ENCODE measurements around the gene MEF2D. TPM values are rescaled to one million over a fixed set of nuclear protein-coding genes. Genes with fewer than 3 reads are reported as not detected.

The MEF2D gene
- total RNA-seq, 1 donor from 2014 or later = 106 TPM

DNA sequence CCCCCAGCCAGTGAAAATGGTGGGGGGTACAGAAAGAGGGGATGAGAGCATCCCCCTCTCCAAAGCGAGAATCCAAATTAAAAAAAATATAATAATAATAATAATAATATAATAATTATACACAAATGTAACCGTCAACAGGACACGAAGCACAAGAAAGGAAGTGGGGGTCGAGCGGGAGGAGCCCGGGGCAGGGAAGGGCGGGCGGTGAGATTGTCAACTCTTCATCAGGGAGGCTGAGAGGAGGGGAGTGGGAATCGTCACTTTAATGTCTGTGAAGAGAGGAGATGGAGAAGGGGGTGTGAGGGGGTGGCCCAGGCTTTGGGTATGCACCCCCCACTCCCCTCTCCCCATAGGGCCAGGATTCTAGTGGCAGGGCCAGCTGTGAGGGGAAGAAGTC lies 33.2 kb downstream of the MEF2D start:
- Histone ChIP-seq H3K9me3 (no peaks in the 10 kb centered on the region), H3K27ac (peak overlapping the region; percentile 73 to 75)

GRCh38 chr1:156465747-156466365 lies 34.7 kb downstream of the MEF2D start:
- Histone ChIP-seq H3K9me3 (no peaks in the 10 kb centered on the region), H3K27me3 (no peaks in the 10 kb centered on the region), H3K36me3 (peaks cover 42 to 50% of the 10 kb centered on the region in 2 donors), H3K4me1 (peaks cover 35 to 55% of the 10 kb centered on the region in 2 donors), H3K27ac (peak overlapping the region; percentile 73 to 75), H3K4me3 (peak overlapping the region; percentile 7 to 11)
- DNase-seq (ENCODE audit: low spot score in 2 of 2) = no peak
- intact Hi-C loops (cut with DNase I) = no loop called here
- no peak for TF ChIP-seq CTCF (IDR thresholded peaks at IDR 0.05)

More for the DNA sequence above, 33.2 kb downstream of the MEF2D start:
- peaks cover 55 to 61% of the 10 kb centered on the region in 2 donors for H3K36me3 ChIP-seq
- intact Hi-C loops (cut with DNase I) = no loop called here
- peaks cover 39 to 69% of the 10 kb centered on the region in 2 donors for H3K4me1 ChIP-seq
- DNase-seq (ENCODE audit: low spot score in 2 of 2) = no peak
- no peak overlapping the region for H3K4me3 ChIP-seq
- no peaks in the 10 kb centered on the region for H3K27me3 ChIP-seq
- TF ChIP-seq CTCF (IDR thresholded peaks at IDR 0.05) = no peak

- Histone ChIP-seq H3K4me3 (no peak overlapping the region), H3K36me3 (peaks cover 34 to 41% of the 10 kb centered on the region in 2 donors), H3K27me3 (no peaks in the 10 kb centered on the region), H3K4me1 (peaks cover 34 to 53% of the 10 kb centered on the region in 2 donors), H3K27ac (peak overlapping the region; percentile 73 to 75), H3K9me3 (no peaks in the 10 kb centered on the region)
- DNase-seq (ENCODE audit: low spot score in 2 of 2) = no peak
- intact Hi-C loops (cut with DNase I) = no loop called here
- TF ChIP-seq CTCF (IDR thresholded peaks at IDR 0.05) = no peak
Measured at GRCh38 chr1:156464825-156465452, 35.6 kb downstream of the MEF2D start.

DNA sequence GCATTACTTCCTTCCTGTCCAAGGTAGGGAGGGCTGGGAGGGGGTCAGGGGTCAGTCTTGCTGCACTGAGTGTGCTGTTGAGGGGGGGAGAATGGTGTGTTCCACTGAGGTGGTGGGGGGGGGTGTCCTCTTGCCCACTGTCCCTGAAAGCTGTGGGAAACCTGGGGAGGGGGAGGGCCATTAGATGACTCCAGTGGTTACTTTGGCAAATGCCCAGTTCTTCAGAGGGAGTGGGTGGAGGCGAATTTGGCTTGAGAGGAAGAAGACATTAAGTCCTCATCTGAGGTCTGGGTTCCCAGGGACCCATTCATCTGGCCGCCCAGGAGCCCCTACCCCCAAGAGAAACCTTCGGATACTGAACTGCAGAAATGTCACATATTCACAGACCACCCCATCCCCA lies 36.2 kb downstream of the MEF2D start:
- peak in 1 of 2 donors; percentile 84 for DNase-seq (ENCODE audit: low spot score in 2 of 2)
- peaks cover 34 to 53% of the 10 kb centered on the region in 2 donors for H3K4me1 ChIP-seq

DNA sequence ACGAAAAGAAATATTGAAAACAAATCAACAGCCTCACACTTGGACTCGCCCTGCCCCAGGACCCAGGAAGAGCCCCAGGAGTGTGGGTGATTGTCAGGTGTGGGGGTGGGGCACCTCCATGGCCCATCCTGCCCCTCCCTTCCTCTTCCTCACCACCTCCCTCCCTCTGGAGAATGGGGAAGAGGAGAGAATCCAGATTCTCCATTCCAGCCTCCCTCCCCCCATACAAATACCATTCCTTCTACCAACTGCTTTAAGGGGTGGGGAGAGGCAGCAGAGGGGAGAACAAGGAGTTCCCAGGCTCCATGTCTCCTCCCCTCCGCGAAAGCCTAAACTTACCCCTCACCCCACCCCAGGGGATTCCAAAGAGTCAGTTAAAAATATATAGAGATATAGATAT lies 36.7 kb downstream of the MEF2D start:
- peak in 1 of 2 donors; percentile 79 for DNase-seq (ENCODE audit: low spot score in 2 of 2)
- Histone ChIP-seq H3K27me3 (no peaks in the 10 kb centered on the region), H3K4me3 (peak overlapping the region in 1 of 2 donors; percentile 30), H3K9me3 (no peaks in the 10 kb centered on the region), H3K4me1 (peaks cover 34 to 52% of the 10 kb centered on the region in 2 donors), H3K36me3 (peaks cover 24 to 31% of the 10 kb centered on the region in 2 donors), H3K27ac (peak overlapping the region; percentile 73 to 75)
- intact Hi-C loops (cut with DNase I) = no loop called here
- no peak for TF ChIP-seq CTCF (IDR thresholded peaks at IDR 0.05)

More for the DNA sequence above, 36.2 kb downstream of the MEF2D start:
- peak overlapping the region in 1 of 2 donors; percentile 30 for H3K4me3 ChIP-seq
- no peak for TF ChIP-seq CTCF (IDR thresholded peaks at IDR 0.05)
- H3K27ac ChIP-seq = peak overlapping the region; percentile 73 to 75
- H3K36me3 ChIP-seq = peaks cover 29 to 35% of the 10 kb centered on the region in 2 donors
- intact Hi-C loops (cut with DNase I) = no loop called here
- no peaks in the 10 kb centered on the region for H3K9me3 ChIP-seq
- H3K27me3 ChIP-seq = no peaks in the 10 kb centered on the region
